Stimulated activated CD4-positive, alpha-beta T cell treated with anti-CD3 and anti-CD28 coated beads, Interleukin-2, amount 100 ng/mL, for 48 hours (primary cell): Measurements from ENCODE around the gene FRAS1.
"Not testable (repeated sequence)": the region's sequence is repeated elsewhere in the genome, so short reads cannot be mapped to it uniquely, and the experiment has no call there.

Experiments used
- DNase-seq, 2 donors: peaks; one replicate each; pipeline ENCODE4 v3.0.0-alpha.2; 2020

Gene FRAS1

DNA sequence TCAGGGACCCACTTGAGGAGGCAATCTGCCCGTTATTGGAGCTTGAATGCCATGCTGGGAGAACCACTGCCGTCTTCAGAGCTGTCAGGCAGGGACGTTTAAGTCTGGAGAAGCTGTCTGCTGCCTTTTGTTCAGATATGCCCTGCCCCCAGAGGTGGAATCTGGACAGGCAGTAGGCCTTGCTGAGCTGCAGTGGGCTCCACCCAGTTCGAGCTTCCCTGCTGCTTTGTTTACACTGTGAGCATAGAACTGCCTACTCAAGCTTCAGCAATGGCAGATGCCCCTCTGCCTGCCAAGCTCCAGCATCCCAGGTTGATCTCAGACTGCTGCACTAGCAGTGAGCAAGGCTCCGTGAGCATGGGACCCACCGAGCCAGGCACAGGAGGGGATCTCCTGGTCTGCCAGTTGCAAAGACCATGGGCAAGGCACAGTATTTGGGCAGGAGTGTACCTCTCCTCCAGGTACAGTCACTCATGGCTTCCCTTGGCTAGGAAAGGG, 68.8 kb downstream of the FRAS1 start:
- DNase-seq, result not testable (repeated sequence)

- DNase-seq, result no peak
These were observed 72.4 kb downstream of the FRAS1 start for GRCh38 chr4:78129383-78130108.

- no peak for DNase-seq
These were observed 74.3 kb downstream of the FRAS1 start for GRCh38 chr4:78131403-78131802.

- no peak for DNase-seq
These were observed 79.3 kb downstream of the FRAS1 start for GRCh38 chr4:78136109-78137081.

GRCh38 chr4:78137532-78137931, 80.4 kb downstream of the FRAS1 start:
- no peak for DNase-seq

DNA sequence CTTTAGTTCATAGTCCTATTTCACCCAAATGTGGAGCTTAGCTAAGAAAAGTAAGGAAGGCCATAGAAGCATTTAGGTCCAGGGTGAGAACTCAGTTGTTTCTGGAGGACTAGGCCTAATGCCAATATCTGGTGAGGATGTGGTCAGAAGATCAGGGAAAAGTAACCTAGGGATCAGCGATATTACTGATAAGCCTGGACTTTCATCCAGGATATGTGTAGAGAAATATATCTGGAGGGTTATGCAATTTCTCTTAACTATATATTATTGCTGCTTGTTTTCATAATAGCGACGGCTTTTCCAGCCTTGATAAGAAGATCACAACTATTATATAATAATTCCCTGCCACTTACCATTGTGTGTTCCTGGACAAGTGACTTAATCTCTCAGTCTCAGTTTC, 81.1 kb downstream of the FRAS1 start:
- no peak for DNase-seq

DNA sequence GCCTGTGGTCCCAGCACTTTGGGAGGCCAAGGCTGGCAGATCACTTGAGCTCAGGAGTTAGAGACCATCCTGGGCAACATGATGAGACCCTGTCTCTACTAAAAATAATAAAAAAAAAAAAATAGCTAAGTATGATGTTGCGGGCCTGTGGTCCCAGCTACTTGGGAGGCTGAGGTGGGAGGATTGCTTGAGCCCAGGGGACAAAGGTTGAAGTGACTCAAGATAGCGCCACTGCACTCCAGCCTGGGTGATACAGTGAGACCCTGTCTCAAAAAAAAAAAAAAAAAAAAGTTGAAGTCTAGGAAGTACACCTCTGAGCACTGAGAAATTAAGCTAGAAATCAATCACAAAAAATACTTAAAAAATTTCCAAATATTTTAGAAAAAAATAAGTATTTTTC, 86.5 kb downstream of the FRAS1 start:
- DNase-seq, result no peak

GRCh38 chr4:78145008-78145407, 87.9 kb downstream of the FRAS1 start:
- DNase-seq, result no peak

DNA sequence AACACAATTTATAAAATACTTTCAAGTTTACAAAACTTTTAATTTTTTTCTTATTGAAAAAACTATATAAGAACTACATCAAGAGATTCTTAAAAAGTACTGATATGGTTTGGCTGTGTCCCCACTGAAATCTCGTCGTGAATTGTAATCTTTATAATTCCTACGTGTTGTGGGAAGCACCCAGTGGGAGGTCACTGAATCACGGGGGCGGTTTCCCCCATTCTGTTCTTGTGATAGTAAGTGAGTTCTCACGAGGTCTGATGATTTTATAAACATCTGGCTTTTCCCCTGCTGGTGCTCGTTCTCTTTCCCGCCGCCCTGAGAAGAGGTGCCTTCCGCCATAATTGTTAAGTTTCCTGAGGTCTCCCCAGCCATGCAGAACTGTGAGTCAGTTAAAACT, 88.5 kb downstream of the FRAS1 start:
- DNase-seq, result no peak

- DNase-seq, result no peak
These were observed 92.8 kb downstream of the FRAS1 start for GRCh38 chr4:78149751-78150542.

- DNase-seq, result no peak
These were observed 93.4 kb downstream of the FRAS1 start for GRCh38 chr4:78150543-78150864.

- no peak for DNase-seq
These were observed 95.7 kb downstream of the FRAS1 start for GRCh38 chr4:78152795-78153194.

- no peak for DNase-seq
These were observed 98.0 kb downstream of the FRAS1 start for GRCh38 chr4:78154972-78155590.

GRCh38 chr4:78155616-78156105, 98.5 kb downstream of the FRAS1 start:
- no peak for DNase-seq

DNA sequence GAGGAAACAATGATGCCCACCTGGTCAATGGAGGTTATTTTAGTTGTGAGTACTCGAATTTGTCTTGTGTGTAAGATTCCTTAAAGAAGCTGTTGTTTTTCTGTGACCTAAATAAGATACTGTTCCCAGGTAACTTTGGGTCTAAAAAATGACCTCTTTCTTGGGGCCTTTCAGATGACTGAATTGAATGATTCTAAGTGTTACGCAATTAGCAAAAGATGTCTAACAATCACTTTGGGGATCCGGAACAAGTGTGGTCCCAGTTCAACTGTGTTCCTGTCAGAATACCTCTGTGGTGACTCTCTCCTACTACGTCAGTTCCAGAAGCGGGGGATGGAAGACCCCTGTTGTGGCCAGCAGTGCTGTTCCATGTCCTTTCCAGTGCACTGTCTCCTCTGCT, 99.4 kb downstream of the FRAS1 start:
- no peak for DNase-seq

DNA sequence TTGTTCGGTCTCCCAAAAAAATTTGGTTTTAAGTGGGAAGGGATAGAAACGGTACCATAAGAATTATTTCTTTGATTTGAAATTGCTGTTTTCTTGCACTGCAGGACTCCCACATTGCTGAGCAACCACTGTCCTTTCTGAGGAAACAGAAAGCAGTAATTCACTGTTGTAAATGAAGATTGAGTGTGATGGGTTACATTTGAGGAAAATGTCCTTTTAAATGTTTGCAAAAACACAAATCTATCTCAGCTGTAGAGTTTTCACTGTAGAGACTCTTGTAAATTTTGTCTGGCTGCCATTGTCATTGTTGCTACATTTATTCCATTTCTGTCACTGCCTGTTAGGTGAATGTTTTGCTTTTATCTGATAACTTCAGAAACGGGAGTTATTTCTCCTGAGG, 105.2 kb downstream of the FRAS1 start:
- no peak for DNase-seq

GRCh38 chr4:78162821-78163220, 105.7 kb downstream of the FRAS1 start:
- DNase-seq, result no peak

- DNase-seq, result no peak
These were observed 108.6 kb downstream of the FRAS1 start for GRCh38 chr4:78165758-78166157.

GRCh38 chr4:78166622-78167021, 109.5 kb downstream of the FRAS1 start:
- DNase-seq, result no peak

- DNase-seq, result no peak
These were observed 110.4 kb downstream of the FRAS1 start for GRCh38 chr4:78167510-78167909.

GRCh38 chr4:78168029-78168428, 110.9 kb downstream of the FRAS1 start:
- DNase-seq, result no peak

- no peak for DNase-seq
These were observed 112.6 kb downstream of the FRAS1 start for GRCh38 chr4:78169728-78170127.

DNA sequence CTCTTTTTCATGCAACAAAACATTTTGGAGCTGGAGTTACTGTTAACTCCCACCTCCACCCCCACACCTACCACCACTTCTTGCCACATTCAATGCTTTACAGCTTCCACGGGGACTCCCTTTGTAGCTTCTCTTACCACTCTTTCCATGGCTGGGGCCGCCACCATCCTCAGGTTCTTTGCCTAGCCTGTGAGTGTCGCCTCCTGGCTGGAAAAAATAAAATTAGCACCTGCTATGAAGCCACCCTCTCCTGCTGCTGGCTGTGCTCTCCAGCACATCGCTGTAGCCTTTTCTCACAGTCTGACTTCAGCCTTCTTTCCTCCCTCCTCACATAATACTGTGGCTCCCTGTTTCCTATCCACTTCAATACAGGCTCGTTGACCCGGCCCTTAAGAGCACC, 114.4 kb downstream of the FRAS1 start:
- DNase-seq, result no peak
